Endometrial microvascular endothelial cells (primary cell): ENCODE measurements around the gene UNC13C. TPM values are rescaled to one million over a fixed set of nuclear protein-coding genes. Genes with fewer than 3 reads are reported as not detected.
"Not testable (repeated sequence)": the region's sequence is repeated elsewhere in the genome, so short reads cannot be mapped to it uniquely, and the experiment has no call there.

Experiments
- in situ Hi-C: cut with HindIII; loops from 2 replicates; pipeline ENCODE4 v1.10.0; 2017; ENCODE audit warnings: low sequenced_read_pairs, low pct_unique_long_range_greater_than_20kb; ENCODE audit errors: inconsistent ontology term
- total RNA-seq: library from RNA; depleted of rRNA; stranded (reverse); fragments of >200 nt; gene quantifications from one replicate; pipeline ENCODE4 v1.2.3, GENCODE V29; 2015; ENCODE audit errors: inconsistent ontology term

Gene UNC13C
- total RNA-seq, 1 donor from 2014 or later = not detected

DNA sequence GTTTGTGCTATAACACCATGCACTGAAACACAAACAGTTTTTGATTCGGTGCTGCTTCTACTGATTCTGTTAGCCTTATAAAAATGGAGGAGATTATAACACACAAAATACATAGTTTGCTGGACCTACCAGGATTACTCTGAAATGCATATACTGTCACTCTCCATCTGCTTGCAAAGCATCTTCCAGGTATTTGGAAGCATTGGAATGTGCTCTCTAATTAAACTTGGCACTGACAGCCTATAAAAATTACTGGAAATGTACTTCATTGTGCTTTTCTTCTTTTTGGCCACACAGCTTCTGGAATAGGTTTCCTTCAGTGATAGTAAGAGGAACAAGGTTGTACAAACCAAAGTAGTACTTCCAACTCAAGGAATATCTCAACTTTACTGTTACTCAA lies 376.1 kb downstream of the UNC13C start:
- in situ Hi-C loops = no loop called here

DNA sequence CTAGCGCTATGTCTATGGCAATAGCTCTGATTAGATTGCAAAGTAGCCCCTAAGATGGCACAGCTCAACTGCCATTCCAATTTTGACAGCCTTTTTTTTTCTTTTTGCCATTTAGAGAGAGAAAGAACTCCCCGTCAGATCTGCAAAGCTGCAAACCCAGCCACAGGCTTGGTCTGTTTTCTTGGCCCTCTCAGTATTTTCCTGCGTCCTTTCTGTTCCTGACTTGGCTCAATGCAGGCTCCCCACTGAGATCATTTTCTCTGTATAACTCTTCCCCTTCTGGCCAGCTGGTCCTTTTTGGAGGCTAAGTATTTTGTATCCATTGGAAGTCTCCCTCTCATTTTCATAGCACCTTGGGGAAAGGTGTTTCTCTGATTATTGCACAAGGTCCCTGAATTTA lies 386.7 kb downstream of the UNC13C start:
- in situ Hi-C loops = no loop called here

DNA sequence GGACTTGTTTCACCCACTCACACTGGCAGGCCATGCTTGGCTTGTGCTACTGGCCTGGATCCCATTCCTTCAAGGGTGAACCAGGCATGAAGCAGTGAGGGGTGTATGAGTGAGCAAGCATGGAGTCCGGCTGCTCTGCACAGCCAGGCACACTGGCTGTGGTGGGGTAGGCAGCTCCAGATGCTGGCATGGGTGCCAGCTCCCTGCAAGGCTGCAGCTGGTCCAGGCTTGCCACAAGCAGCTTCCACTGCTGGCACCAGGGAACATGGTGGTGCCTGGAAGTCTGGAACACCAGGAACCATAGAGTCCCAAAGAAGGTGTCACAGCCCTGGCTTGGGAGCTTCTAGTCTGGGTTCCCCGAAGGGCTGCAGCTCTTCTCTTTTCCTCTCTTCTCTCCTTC lies 395.1 kb downstream of the UNC13C start:
- in situ Hi-C loops = no loop called here

DNA sequence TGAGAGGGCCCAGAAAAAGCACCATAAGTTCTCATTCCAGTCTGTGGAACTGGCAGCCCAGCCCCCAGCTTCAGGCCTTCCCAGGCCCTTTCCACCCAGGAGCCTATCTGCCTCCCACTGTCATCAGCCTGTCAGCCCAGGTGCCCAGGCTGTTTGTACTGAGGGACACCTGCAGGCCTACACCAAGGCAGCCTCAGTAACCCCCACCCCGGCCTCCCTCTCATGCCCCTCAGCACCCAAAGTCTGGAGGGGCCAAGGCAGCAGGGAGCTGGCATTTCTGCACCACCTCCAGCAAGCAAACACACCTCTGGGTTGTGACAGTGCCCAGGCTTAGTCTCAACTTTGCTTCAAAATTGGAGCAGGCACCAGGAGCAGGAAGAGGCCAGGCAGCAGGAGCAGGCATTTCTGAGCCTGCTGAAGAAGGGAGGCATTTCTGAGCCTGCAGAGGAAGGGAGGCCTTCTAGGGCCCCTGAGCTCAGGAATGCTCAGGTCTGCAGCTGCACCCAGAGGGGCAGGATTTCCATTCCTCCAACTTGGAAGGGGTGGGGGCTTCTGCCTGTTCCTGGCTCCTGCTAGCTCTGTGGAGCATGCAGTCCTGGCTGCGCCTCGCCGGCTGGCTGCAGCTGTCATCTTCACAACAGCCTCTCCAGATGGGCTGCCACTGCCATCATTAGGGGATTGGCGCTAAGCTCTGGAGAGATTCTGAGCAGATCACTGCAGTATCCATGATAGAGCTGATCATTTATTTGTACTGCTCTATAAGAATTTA lies 396.1 kb downstream of the UNC13C start:
- in situ Hi-C loops = no loop called here

DNA sequence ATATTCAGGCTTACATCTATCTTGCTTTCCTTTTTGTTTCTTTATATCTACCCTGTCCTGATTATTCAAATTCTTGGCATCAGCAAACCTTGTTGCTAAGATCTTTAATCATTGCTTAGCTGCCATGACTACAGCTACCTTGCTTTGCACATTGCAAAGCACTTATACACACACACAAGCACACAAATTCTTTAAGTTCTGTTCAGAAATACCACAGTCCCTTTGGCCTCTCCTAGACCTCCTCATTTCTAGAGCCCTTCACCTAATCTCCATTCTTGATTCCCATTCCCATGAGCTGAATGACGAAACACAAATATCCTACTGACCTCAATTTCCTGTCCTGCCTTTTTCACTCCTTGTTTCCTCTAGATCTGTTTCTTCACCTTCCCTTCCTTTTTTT lies 409.6 kb downstream of the UNC13C start:
- in situ Hi-C loops = no loop called here

DNA sequence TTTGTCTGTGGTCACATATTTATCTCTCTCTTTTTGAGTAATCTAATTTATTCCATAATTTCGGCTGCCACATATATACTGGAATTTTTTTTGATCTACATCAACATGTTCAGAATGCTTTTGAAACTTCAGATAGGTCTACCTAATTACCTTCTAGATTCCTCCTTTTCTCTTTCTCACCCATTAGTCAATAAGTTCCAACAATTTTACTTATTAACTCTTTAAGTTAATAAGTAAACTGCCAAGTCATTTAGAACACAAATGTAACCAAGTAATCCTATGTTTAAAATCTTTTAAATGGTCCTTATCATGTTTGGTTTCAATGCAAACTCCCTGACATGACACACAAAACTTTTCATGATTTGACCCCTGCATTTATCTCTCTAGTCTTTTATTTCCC lies 410.5 kb downstream of the UNC13C start:
- in situ Hi-C loops = no loop called here

DNA sequence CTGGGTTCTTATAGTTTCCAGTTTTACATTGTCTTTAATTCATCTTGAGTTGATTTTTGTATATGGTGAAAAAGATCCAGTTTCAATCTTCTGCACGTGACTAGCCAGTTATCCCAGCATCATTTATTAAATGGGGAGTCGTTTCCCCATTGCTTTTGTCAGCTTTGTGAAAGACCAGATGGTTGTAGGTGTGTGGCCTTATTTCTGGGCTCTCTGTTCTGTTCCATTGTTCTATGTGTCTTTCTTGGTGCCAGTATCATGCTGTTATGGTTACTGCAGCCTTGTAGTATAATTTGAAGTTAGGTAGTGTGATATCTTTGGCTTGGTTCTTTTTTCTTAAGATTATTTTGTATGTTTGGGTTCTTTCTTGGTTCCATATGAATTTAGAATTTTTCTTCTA lies 432.2 kb downstream of the UNC13C start:
- in situ Hi-C loops = no loop called here

DNA sequence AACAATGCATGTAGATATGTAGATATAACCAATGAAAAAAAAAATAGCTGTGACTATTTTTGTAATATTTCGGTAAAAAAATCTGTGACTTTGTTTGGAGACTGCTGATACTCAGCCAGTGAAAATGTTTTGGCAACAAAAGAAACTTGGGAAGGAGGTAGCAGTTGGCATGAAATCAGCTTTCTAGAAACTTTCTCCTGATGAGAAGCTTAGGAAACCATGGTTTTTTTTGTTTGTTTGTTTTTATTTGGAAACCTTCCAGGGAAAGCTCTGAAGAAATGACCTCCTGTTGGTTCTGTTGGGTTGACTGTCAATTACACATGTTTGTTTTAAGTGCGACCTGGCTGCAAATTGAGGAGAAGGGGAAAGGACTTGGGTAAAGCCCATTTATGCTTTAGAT lies 445.9 kb downstream of the UNC13C start:
- in situ Hi-C loops = no loop called here

DNA sequence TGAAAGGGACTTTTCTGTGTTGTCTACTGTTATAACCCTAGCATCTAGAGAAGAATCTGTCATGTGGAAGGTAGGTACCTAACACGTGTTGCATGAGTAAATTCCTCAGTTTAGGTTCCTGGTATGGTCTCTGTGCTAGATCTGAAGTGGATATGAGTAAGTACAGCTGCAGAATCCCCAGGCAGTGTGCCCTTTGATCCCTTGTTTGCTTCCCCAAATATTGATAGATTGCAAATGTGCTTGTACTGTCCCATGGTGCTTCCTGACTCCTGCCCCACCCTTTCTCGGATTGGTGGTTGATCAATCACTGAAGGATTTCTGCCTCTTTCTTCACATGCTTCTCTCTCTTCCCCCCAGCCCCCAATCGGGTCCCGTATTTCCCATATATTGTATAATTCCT lies 450.4 kb downstream of the UNC13C start:
- in situ Hi-C loops = no loop called here

DNA sequence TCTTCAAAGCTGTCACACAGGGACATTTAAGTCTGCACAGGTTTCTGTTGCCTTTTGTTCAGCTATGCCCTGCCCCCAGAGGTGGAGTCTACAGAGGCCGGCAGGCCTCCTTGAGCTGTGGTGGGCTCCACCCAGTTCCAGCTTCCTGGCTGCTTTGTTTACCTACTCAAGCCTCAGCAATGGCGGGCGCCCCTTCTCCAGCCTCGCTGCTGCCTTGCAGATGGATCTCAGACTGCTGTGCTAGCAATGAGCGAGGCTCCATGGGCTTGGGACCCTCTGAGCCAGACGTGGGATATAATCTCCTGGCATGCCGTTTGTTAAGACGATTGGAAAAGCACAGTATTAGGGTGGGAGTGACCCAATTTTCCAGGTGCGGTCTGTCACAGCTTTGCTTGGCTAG lies 472.0 kb downstream of the UNC13C start:
- in situ Hi-C loops = not testable (repeated sequence)

DNA sequence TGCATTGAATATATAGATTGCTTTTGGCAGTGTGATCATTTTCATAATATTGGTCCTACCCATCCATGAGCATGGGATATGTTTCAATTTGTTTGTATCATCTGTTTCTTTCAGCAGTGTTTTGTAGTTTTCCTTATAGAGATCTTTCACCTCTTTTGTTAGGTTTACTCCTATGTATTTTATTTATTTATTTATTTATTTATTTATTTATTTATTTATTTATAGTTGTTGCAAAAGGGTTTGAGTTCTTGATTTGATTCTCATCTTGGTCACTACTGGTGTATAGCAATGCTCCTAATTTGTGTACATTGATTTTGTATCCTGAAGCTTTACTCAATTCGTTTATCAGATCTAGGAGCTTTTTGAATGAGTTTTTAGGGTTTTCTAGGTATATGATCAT lies 478.2 kb downstream of the UNC13C start:
- in situ Hi-C loops = no loop called here

DNA sequence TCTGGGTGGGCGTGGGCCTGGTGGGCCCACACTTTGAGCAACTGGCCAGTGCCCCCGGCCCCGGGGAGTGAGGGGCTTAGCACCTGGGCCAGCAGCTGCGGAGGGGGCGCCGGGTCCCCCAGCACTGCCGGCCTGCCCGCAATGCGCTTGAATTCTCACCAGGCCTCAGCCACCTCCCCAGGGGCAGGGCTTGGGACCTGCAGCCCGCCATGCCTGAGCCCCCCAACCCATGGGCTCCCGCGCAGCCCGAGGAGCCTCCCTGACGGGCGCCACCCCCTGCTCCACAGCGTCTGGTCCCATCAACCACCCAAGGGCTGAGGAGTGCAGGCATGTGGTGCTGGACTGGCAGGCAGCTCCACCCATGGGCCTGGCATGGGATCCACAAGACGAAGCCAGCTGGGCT lies 484.3 kb downstream of the UNC13C start:
- in situ Hi-C loops = no loop called here

DNA sequence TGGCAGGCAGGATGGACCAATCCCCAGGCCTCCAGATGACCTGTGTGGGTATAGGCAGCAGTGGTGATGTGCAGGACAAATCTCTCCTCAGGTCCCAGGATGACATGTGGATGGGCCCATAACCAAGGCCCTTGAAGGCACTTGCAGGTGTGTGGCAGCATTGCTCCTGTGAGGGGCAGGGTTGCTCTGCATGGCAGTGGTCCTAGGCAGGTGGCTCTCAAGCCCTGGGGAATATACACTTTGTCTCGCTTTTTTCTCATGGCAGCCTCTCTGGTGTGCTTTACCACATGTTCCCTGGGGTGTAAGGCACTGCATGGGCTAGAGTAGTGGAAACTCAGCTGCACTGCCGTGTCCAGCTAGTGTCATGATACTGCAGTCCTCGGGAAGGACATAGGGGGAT lies 503.6 kb downstream of the UNC13C start:
- in situ Hi-C loops = no loop called here

DNA sequence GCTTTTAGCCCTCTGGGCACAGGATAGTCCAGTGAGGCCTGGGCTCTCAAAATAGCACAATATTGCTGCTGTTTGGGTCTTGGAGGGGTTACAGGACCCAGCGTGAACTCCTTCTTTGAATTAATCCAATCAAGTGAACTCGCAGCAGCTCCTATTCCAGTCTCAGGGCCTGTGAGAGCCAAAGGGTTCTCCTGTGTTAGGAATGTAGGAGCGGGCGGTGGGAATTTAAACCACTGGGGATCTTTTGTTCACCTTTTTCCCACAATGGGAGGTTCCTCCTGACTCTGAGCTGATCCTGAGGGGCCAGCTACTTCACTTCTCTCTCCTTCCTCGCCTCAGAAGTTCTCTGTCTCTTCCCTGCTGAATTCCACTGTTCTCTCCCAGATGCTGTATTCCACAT lies 504.0 kb downstream of the UNC13C start:
- in situ Hi-C loops = no loop called here

DNA sequence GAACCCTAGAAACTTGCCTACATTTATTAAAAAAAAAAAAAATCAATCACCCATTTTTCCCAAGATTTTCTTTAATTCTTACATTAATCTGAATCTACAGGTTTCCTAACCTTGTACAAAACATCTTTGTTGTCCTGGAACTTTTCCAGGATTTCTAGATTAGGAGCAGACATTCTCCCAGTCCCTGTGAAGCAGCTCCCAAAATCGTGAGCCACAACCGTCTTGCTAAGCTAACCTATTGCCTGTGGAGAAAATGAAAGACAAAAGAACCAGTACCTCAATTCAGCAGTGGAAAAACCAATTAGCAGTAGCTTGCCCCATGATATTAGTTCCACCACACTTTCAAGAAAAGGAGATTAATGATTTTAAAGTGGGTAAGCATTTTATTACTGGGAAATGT lies 522.1 kb downstream of the UNC13C start:
- in situ Hi-C loops = no loop called here

DNA sequence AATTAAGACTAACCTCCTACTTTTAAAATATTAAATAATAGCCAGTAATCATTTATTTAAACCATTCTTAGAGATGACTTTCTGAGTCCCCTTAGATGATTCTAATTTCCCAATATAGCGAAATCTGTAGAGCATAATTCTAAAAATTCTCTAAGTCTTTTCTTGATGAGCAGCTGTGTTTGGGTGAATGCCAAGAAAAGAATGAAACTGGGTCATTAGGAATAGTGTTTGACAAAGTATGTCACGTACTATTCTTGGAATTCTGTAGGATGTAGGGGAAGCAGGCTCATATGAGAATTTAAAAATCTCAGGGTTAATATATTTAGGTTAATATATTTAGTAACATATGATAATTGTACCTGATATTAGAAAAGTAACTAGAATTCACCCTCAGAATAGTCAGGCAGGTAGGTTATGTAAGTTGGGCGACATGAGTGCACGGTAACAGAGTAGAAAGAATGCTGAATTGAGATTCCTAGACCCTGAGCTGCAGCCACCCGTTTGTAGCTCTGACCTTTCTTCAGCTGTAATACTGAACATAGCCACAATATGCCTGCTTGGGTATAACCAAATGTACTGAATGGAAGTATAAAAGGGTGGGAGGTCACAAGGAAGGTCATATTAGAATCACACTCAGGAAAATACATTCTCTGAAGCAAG lies 524.3 kb downstream of the UNC13C start:
- in situ Hi-C loops = no loop called here

DNA sequence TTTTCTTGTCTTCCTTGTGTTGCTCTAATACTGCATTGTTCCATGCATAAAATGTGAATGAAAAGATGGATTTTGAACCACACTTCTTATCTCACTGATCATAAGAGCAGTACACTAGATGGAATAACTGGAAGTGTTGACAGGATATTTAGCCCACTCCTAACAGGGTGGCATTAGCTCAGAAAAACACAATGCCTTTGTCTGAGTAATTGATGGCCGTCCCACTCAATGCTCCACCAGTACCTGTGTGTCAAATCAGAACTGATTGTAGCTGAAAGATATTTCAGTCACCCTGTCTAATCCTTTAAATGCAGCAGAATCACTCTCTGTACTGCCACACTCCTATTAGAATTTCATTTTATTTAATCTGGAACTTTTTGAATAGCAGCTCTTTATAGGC lies 526.5 kb downstream of the UNC13C start:
- in situ Hi-C loops = no loop called here

DNA sequence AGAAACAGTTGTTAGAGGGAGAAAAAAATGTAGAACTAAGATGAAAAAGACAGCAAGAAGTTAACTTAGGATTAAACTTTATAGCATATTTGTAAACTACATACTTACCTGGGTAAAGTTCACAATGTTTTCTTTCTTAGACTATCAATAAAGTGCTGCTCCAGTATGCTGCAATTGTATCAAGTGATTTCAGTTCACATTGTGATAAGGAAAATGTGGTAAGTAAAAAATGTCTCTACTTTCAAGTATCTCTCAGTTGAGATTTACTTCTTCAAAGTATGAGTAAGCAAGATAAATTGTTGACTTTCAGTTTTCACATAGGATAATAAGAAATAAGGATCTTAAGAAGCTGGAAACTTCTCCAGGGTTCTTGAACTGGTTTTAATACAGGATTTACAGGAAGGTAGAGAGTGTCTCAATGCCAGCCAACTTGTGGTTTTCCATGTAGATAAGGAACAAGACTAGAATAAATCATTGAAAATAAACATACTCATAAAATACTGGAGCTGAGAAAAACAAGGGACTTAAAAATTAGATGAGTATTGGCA lies 528.8 kb downstream of the UNC13C start:
- in situ Hi-C loops = no loop called here

DNA sequence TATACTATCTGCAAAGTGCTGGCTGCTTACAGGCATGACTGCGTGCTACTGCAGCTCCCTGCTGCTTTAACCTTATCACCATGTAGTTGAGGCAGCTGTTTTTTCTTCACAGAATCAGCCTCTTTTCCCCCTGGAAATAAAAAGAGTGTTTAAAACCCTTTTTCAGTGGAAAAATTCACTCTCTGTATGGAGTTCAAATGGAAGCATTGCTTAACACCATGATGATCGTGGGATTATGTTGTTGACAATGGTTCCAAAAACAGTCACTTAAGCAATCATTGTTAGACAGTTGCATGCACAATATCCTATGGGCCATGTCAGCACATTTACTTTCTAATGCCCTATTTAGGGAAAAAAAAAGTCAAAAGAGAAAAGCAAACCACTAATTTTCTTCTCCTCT lies 536.4 kb downstream of the UNC13C start:
- in situ Hi-C loops = no loop called here
